HG03060 (cell line): Measurements from ENCODE around the gene ATXN10.

Experiments used
- ATAC-seq: cut with Tn5 transposase; IDR thresholded peaks from one replicate; pipeline ENCODE4 v1.9.1; 2021; ENCODE audit warnings: low read depth, moderate number of reproducible peaks; ENCODE audit not compliant: unreplicated experiment

The ATXN10 gene

DNA sequence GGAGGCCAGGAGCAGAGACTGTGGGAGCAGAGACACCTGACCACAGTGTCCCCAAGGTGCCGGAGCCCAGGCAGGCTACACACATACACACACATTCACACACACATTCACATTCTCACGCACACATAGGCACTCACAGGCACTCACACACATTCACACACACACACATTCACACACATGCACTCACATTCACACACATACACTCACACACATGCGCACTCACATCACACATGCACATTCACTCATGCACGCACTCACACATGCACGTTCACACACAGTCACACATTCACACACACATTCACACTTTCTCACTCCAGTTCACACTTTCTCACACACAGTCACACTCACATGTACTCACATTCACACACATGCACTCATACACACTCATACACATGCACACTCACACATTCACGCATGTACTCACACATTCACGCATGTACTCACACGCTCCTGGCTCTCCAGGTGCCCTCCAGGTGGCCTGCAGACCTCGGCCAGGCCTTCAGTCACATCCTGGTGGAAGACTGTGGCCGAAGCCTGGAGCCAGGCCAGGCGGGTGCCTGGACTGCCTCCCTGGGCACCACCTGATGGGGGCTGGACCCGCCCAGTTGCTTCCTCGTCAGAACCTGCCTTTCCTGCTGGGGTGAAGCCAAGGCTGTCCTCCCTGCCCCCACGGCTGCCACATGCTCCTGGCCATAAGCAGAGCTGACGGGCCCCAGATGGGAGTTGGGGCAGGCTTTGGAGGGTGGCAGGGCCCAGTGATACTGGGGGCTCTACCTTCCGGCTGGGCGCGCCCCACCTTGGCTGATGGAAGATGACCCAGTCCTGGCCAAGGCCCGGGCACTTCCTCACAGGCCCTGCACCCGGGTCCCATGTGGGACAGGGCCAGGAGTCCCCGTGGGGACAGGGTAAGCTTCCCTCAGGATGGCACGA lies 215.8 kb downstream of the ATXN10 start:
- no peak for ATAC-seq

DNA sequence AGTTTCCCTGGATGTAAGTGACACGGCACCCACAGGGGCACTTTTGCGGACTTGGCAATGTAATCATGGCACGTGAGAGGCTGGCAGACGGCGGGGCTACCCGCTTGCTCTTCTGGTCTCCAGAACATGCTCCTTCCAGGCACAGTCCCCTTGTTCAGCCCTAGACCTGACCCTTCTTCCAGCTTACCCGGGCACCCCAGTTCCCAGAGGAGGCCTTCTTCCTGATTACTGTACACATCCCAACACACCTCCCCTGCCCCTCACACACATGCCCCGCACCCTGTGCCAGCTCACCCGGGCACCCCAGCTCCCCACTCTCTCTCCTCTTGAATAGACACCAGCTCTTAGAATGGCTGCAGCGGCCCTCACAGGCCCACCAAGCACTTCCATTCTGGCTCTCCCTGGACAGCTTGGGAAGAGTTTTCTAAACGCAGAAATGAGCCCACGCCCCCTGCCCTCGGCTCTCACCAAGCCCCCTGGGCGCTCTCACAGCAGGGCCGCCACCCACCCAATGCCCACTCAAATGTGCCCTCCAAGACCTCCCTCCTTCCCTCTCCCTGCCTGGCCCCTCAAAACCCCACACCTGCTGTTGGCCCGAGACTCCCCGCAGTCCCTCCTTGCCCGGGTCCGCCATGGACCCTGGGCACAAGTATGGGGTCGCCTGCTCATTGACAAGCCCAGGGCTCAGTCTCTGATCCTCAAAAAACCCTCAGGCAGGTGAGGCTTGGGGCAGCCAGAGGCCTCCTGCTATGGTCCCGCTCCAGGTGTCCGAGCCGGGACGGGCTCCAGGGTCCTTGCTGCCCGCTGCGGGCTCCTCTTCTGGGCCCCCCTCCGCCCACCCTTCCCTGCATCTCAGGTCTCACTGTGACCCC lies 216.8 kb downstream of the ATXN10 start:
- no peak for ATAC-seq

GRCh38 chr22:45889093-45889538 lies 217.5 kb downstream of the ATXN10 start:
- ATAC-seq, result no peak

GRCh38 chr22:45889539-45890350 lies 218.1 kb downstream of the ATXN10 start:
- no peak for ATAC-seq

GRCh38 chr22:45890351-45890635 lies 218.7 kb downstream of the ATXN10 start:
- no peak for ATAC-seq

- ATAC-seq, result no peak
These were observed 219.4 kb downstream of the ATXN10 start for GRCh38 chr22:45891021-45891421.

GRCh38 chr22:45891471-45891995 lies 219.9 kb downstream of the ATXN10 start:
- ATAC-seq, result no peak

DNA sequence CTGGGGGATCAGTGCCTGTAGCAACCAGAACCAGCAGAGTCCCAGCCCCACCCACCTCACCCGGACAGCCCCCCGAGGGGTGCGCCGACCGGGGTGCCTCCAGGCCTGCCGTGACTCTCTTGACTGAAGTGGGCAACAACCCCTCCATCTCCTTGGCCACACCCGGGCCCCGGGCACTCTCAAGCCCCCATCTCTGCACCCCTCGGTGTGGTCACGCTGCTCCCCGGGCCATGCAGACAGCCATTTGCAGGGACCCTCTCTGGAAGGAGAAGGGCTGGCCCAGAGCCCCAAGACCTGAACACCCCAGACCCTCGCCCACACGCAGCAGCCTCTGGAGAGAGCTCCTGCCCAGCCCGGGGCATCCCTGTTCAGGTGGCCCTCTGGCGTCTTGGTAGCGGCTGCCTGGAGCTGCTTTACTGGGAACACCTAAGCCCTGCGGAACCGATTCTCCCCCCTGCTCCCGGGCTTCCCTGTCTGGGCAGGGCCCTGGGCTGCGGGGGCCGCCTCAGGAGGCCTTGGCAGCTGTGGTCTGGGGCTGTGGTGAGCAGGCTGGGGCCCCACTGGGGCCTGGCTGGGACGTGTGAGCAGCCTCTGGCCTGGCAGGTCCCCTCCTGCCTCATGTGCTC lies 220.5 kb downstream of the ATXN10 start:
- ATAC-seq, result no peak

DNA sequence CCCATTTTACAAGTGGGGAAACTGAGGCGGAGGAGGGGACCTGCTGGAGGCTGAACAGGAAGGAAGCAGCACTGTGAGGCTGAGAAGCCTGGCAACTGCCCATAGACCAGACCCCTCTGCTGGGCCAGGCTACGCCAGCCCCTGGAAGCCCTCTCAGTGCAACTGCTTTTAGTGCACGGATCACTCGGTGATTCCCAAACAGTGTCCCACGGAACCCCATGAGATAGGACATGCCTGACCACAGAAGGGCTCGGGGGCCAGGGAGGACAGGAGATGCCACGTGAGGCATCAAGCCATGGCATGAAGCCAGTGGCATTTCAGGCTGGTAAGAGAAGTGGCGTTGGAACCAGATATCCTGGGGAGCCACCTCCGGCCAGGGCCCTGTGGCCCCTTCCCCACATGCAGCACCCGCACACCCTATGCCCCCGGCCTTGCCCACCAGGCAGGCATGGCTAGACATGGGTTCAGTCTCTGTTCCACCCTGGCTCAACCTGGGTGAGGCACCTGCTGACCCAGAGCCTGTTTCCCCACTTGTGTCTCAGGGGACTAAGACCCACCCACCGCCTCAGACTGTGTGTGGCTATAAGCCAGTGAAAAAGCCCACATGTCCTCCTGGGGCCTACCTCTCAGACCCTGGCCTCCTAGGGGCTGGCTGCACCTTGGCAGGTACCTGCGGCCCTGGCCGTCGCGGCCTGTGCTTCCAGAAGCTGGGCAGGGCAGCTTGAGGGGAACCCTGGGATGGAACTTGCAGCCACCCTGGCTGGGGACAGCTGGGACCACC lies 221.2 kb downstream of the ATXN10 start:
- no peak for ATAC-seq

DNA sequence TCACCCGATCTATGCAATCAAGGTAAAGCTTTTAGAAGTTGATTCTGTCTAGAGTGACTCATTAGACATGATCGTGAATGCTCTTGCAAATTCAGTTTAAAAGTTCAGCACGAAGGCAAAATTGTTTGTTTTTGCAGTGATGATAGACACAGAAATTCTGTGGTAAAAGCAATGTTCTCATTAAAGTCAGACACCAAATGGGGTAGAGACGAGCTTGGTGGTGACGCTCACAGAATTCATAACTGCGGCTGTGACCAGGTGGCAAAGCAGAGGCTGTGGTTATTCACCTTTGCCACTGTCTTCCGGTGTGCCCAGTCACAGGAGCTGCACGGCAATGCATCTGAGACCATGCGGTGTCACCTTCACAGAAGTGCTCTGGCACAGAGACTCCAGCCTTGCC lies 221.9 kb downstream of the ATXN10 start:
- no peak for ATAC-seq
